Cardiac muscle cell (in vitro differentiated cells and primary cell): ENCODE measurements around the gene HAPLN1. TPM values are rescaled to one million over a fixed set of nuclear protein-coding genes. Genes with fewer than 3 reads are reported as not detected.

Experiments
- DNase-seq, 2 donors: peaks; one replicate each; pipeline versions ENCODE4 v3.0.0 to v3.0.0-alpha.2; 2010 to 2017; ENCODE audit warnings: low read depth in 1 of 2, low spot score in 1 of 2
- H3K27ac ChIP-seq: fragments of 200-600 bp; sonication (generic); 2 replicates; pipeline ENCODE4 v1.5.1; 2016
- H3K27me3 ChIP-seq: fragments of 200-600 bp; sonication (generic); 2 replicates; pipeline ENCODE4 v1.6.0; 2016; ENCODE audit warnings: control low read depth
- H3K36me3 ChIP-seq: fragments of 200-600 bp; sonication (generic); 2 replicates; pipeline ENCODE4 v1.5.1; 2016; ENCODE audit warnings: control low read depth
- H3K4me1 ChIP-seq: fragments of 200-600 bp; sonication (generic); 2 replicates; pipeline ENCODE4 v1.8.1; 2017; ENCODE audit warnings: low read depth, mild to moderate bottlenecking, mixed run types
- H3K4me3 ChIP-seq: fragments of 200-600 bp; sonication (generic); 2 replicates; pipeline ENCODE4 v1.5.1; 2016; ENCODE audit warnings: mild to moderate bottlenecking
- H3K9me3 ChIP-seq: fragments of 200-600 bp; sonication (generic); 2 replicates; pipeline ENCODE4 v1.5.1; 2017; ENCODE audit warnings: low read depth, mild to moderate bottlenecking, control low read depth
- CTCF ChIP-seq: IDR thresholded peaks from 2 replicates; pipeline ENCODE4 v1.5.1; 2012; ENCODE audit warnings: low read depth, mild to moderate bottlenecking, low read length
- polyA plus RNA-seq: library from polyadenylated mRNA; unstranded; fragments of >200 nt; fragmentation: Nextera tagmentation; extraction: Ambion mirVana; gene quantifications from 2 replicates; pipeline ENCODE4 v1.2.1, GENCODE V29; 2016
- total RNA-seq: library from RNA; depleted of rRNA; stranded (reverse); fragments of >200 nt; gene quantifications from 2 replicates; pipeline ENCODE4 v1.2.3, GENCODE V29; 2016

HAPLN1 gene
- total and polyA plus RNA-seq, 2 experiments from 2014 or later = 9.9 to 11.9 TPM

DNA sequence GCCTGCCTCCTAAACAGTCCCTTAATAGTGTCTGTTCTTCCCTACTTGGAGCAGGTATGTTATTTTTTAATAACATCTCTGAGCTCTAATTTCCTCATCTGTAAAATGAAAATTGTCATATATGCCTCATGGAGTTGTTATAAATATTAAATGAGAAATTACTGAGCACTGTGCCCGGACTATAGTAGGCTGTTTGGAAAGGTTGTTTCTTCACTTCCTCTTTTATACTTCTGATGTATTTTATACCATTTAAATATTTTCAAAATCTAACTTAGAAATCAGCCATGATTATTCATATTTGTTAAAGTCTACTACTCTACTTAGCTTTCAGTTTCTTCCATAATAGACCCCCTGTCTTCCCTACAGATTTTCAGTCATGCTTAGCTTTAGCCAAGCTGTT, 30.5 kb upstream of the HAPLN1 start:
- TF ChIP-seq CTCF = no peak
- Histone ChIP-seq H3K4me1 (no peaks in the 10 kb centered on the region), H3K4me3 (no peak overlapping the region), H3K36me3 (no peaks in the 10 kb centered on the region), H3K9me3 (no peaks in the 10 kb centered on the region), H3K27me3 (no peaks in the 10 kb centered on the region), H3K27ac (no peak overlapping the region)
- no peak for DNase-seq

- H3K27me3 ChIP-seq = no peaks in the 10 kb centered on the region
- no peaks in the 10 kb centered on the region for H3K4me1 ChIP-seq
- DNase-seq = no peak
- H3K4me3 ChIP-seq = no peak overlapping the region
- no peak for TF ChIP-seq CTCF
- H3K27ac ChIP-seq = no peak overlapping the region
- no peaks in the 10 kb centered on the region for H3K9me3 ChIP-seq
- no peaks in the 10 kb centered on the region for H3K36me3 ChIP-seq
These were observed 30.1 kb upstream of the HAPLN1 start for GRCh38 chr5:83750749-83751148.

DNA sequence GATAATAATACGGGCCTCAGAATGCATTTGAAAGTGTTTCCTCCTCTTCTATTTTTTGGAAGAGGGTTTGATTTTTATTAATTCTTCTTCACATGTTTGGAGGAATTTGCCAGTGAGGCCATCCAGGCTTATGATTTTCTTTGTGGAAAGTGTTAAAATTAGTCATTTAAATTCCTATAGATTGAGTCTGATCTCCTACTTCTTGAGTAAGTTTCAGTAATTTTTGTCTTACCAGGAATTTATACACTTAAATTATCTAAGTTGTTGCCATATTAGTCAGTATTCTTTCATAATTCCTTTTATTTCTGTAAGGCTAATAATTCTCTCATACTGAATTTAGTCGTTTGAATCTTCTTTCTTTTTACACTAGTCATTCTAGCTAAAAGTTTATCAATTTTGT, 25.2 kb upstream of the HAPLN1 start:
- Histone ChIP-seq H3K9me3 (no peaks in the 10 kb centered on the region), H3K36me3 (no peaks in the 10 kb centered on the region), H3K27ac (no peak overlapping the region), H3K4me1 (no peaks in the 10 kb centered on the region), H3K4me3 (no peak overlapping the region), H3K27me3 (no peaks in the 10 kb centered on the region)
- TF ChIP-seq CTCF = no peak
- DNase-seq = no peak

DNA sequence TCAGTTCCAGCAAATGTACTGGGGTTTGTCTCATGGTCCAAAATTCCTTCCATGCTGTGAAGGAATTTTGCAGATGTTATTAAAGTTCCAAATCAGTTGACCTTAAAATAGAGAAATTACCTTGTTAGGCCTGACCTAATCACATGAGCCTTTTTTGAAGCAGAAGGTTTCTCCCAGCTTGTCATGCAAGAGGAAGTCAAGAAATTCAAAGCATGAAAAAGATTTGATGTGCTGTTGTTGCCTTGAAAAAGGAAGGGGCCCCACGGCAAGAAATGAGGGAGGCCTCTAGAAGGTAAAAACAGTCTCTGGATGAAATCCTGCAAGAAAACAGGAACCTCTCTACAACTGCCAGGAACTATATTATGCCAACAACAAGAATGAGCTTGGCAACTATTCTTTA, 24.2 kb upstream of the HAPLN1 start:
- H3K27ac ChIP-seq = no peak overlapping the region
- no peaks in the 10 kb centered on the region for H3K27me3 ChIP-seq
- H3K9me3 ChIP-seq = no peaks in the 10 kb centered on the region
- no peaks in the 10 kb centered on the region for H3K4me1 ChIP-seq
- H3K4me3 ChIP-seq = no peak overlapping the region
- no peak for TF ChIP-seq CTCF
- no peaks in the 10 kb centered on the region for H3K36me3 ChIP-seq
- no peak for DNase-seq

- Histone ChIP-seq H3K4me3 (no peak overlapping the region), H3K27me3 (no peaks in the 10 kb centered on the region), H3K36me3 (no peaks in the 10 kb centered on the region), H3K27ac (no peak overlapping the region), H3K4me1 (no peaks in the 10 kb centered on the region), H3K9me3 (no peaks in the 10 kb centered on the region)
- no peak for TF ChIP-seq CTCF
- DNase-seq = no peak
These were observed 21.4 kb upstream of the HAPLN1 start for GRCh38 chr5:83742089-83742488.

GRCh38 chr5:83741571-83741970, 20.9 kb upstream of the HAPLN1 start:
- H3K4me3 ChIP-seq = no peak overlapping the region
- no peak for DNase-seq
- no peak for TF ChIP-seq CTCF
- no peaks in the 10 kb centered on the region for H3K4me1 ChIP-seq
- H3K27ac ChIP-seq = no peak overlapping the region
- no peaks in the 10 kb centered on the region for H3K36me3 ChIP-seq
- H3K27me3 ChIP-seq = no peaks in the 10 kb centered on the region
- no peaks in the 10 kb centered on the region for H3K9me3 ChIP-seq
